ENCODE results near the gene MMP20. TPM values are rescaled to one million over a fixed set of nuclear protein-coding genes. Genes with fewer than 3 reads are reported as not detected.

Gene MMP20
- total RNA-seq, 2 donors from 2014 or later = not detected

DNA sequence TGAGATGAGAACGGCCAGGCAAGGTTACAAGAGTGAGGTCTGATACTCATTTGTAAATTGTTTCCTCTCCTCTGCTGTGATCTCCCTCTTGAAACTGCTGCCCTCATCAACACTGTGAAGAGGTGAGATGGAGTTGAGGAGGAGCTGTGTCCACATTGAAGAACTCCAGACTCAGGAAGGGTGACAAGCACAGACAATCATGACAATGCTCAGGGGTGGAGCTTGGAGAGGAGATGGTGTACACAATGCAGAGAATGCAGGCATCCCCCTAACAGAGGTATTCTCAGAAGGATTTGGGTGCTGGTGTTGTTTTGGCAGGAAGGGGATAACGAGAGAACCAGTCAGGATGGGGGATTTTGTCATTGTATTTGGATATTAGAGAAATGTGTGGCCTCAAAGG, 73.1 kb downstream of the MMP20 start:
- H3K27me3 ChIP-seq (replicated peaks; ENCODE audit: insufficient read depth) = no peaks in the 10 kb centered on the region
- DNase-seq (ENCODE audit: low spot score) = no peak
- intact Hi-C loops (cut with DNase I) = no loop called here
- H3K4me1 ChIP-seq (replicated peaks) = no peaks in the 10 kb centered on the region
- no peaks in the 10 kb centered on the region for H3K9me3 ChIP-seq
- WGBS = 59% methylated on average over 2 of the region's 2 CpGs
- H3K27ac ChIP-seq = peak overlapping the region; percentile 9 to 33
- TF ChIP-seq, protein P1, sequence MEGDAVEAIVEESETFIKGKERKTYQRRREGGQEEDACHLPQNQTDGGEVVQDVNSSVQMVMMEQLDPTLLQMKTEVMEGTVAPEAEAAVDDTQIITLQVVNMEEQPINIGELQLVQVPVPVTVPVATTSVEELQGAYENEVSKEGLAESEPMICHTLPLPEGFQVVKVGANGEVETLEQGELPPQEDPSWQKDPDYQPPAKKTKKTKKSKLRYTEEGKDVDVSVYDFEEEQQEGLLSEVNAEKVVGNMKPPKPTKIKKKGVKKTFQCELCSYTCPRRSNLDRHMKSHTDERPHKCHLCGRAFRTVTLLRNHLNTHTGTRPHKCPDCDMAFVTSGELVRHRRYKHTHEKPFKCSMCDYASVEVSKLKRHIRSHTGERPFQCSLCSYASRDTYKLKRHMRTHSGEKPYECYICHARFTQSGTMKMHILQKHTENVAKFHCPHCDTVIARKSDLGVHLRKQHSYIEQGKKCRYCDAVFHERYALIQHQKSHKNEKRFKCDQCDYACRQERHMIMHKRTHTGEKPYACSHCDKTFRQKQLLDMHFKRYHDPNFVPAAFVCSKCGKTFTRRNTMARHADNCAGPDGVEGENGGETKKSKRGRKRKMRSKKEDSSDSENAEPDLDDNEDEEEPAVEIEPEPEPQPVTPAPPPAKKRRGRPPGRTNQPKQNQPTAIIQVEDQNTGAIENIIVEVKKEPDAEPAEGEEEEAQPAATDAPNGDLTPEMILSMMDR (IDR thresholded peaks at IDR 0.05) = no peak
- TF ChIP-seq POLR2AphosphoS5 (IDR thresholded peaks at IDR 0.05) (no peak), POLR2A (IDR thresholded peaks at IDR 0.05) (no peak)
- H3K36me3 ChIP-seq = no peaks in the 10 kb centered on the region
- no peak overlapping the region for H3K4me3 ChIP-seq

DNA sequence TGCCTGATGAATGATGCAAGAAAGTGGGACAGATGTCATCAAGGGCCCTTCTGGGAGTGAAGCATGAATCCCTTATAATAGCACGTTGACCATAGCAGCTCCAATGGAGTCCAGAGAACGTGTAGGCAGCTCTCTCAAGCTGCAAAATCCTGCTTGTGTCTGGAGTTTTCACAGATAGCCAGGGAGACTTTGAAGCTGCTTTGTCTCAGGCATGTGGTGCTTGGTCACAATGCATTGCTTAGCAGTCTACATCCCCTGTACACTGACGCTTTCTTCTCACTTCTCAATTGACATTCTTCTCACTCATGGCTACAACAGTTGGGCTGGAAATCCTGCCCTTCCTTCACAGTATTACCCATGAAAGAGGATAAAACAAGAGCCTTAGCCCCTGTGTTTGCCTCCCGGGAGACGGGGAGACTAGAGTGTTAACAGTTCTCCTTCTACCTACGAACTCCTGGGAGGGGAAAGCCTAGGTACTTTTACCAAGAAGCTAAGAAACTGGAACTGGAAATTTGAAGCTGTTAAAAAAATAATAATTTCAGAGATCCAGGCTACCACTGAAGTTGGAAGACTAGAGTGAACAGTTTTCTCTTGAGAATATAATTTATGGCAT, 73.9 kb downstream of the MMP20 start:
- TF ChIP-seq POLR2A (IDR thresholded peaks at IDR 0.05) = no peak
- TF ChIP-seq, protein P1 (IDR thresholded peaks at IDR 0.05) = no peak
- TF ChIP-seq POLR2AphosphoS5 (IDR thresholded peaks at IDR 0.05) = no peak

DNA sequence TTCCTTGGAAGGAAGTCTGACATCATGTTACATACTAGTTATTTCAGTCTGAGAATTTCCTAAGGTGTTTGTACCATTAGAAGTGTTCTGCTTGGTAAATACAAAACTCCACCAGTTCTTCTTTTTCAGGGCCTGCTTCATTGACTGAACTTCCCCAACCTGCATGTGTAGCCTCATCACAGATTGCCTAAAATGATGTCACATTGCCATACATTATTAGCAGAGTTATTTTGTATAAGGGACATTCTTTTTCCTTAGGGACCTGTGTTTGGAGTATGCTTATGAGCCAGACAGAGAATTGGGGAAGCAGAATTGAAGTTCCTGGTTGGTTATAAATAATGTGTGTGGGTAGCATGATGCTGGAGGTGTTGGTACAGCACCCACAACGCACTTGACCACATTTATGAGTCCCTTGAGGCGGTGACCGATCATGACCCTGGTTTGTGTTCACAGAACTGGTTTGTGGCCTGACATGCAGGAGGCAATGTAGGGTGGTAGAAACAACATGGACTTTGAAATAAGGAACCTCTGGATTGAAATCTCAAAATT, 78.1 kb downstream of the MMP20 start:
- no peak for DNase-seq (ENCODE audit: low spot score)
- no peak overlapping the region for H3K27ac ChIP-seq

More for the DNA sequence above, 73.9 kb downstream of the MMP20 start:
- peak overlapping the region in 1 of 2 donors; percentile 33 for H3K27ac ChIP-seq
- no peaks in the 10 kb centered on the region for H3K9me3 ChIP-seq
- H3K4me3 ChIP-seq = no peak overlapping the region
- H3K27me3 ChIP-seq (replicated peaks; ENCODE audit: insufficient read depth) = no peaks in the 10 kb centered on the region
- DNase-seq (ENCODE audit: low spot score) = no peak
- 79% methylated on average over 6 of the region's 6 CpGs for WGBS
- H3K4me1 ChIP-seq (replicated peaks) = no peaks in the 10 kb centered on the region
- intact Hi-C loops (cut with DNase I) = no loop called here
- no peaks in the 10 kb centered on the region for H3K36me3 ChIP-seq

DNA sequence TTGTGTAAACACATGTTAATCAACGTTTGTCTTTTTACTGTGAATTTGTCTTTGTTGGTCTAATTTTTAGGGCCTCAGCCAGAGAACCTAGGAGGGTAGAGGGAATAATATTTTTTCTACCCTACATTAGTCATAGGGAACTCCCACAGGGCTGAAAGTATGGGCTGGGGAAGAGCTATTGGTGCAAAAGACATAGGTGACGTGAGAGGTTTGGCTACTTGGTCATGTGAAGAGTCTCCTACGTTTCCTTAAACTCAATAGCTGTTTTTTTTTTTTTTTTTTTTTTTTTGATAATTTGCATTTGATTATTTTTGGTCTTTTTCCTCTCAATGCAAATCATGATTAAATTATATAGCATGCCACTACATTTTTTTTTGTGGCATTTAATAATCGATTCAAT, 78.7 kb downstream of the MMP20 start:
- Histone ChIP-seq H3K4me1 (replicated peaks) (no peaks in the 10 kb centered on the region), H3K4me3 (no peak overlapping the region), H3K9me3 (no peaks in the 10 kb centered on the region), H3K27me3 (replicated peaks; ENCODE audit: insufficient read depth) (no peaks in the 10 kb centered on the region), H3K27ac (no peak overlapping the region), H3K36me3 (no peaks in the 10 kb centered on the region)
- no peak for DNase-seq (ENCODE audit: low spot score)
- WGBS = 68% methylated on average over 4 of the region's 4 CpGs
- intact Hi-C loops (cut with DNase I) = no loop called here
- TF ChIP-seq POLR2AphosphoS5 (IDR thresholded peaks at IDR 0.05) (no peak), POLR2A (IDR thresholded peaks at IDR 0.05) (no peak)
- TF ChIP-seq, protein P1 (IDR thresholded peaks at IDR 0.05) = no peak

More for the DNA sequence above, 78.1 kb downstream of the MMP20 start:
- H3K36me3 ChIP-seq = no peaks in the 10 kb centered on the region
- H3K9me3 ChIP-seq = no peaks in the 10 kb centered on the region
- no peak for TF ChIP-seq POLR2AphosphoS5 (IDR thresholded peaks at IDR 0.05)
- TF ChIP-seq, protein P1 (IDR thresholded peaks at IDR 0.05) = no peak
- no peak for TF ChIP-seq POLR2A (IDR thresholded peaks at IDR 0.05)
- intact Hi-C loops (cut with DNase I) = no loop called here
- no peaks in the 10 kb centered on the region for H3K27me3 ChIP-seq (replicated peaks; ENCODE audit: insufficient read depth)
- no peaks in the 10 kb centered on the region for H3K4me1 ChIP-seq (replicated peaks)
- H3K4me3 ChIP-seq = no peak overlapping the region
- WGBS = 82% methylated on average over 3 of the region's 3 CpGs

DNA sequence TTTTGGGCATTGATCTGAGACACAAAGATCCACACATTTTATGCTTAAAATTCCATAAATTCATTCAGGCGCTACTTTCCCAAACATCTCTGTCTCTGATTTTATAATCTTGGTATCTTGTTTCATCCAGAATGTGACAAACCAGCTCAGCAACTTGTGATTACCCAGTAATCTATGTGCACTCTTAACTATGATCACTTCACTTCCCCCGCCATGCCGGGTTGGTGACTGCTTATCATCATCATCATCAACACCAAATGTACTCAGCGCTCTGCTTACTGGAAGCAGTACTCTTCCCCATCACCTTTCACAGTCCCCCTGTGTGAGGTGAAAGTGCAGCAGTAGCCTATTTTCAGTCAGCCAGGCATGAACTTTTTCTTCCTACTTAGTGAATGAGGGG, 79.4 kb downstream of the MMP20 start:
- no peaks in the 10 kb centered on the region for H3K9me3 ChIP-seq
- no peaks in the 10 kb centered on the region for H3K36me3 ChIP-seq
- H3K4me3 ChIP-seq = no peak overlapping the region
- no peak for DNase-seq (ENCODE audit: low spot score)
- 38% methylated on average over 4 of the region's 4 CpGs for WGBS
- intact Hi-C loops (cut with DNase I) = no loop called here
- TF ChIP-seq POLR2A (IDR thresholded peaks at IDR 0.05) (no peak), POLR2AphosphoS5 (IDR thresholded peaks at IDR 0.05) (no peak)
- TF ChIP-seq, protein P1 (IDR thresholded peaks at IDR 0.05) = no peak
- H3K4me1 ChIP-seq (replicated peaks) = no peaks in the 10 kb centered on the region
- no peaks in the 10 kb centered on the region for H3K27me3 ChIP-seq (replicated peaks; ENCODE audit: insufficient read depth)
- no peak overlapping the region for H3K27ac ChIP-seq
